HepG2 (cell line): ENCODE measurements around the gene CBLC. TPM values are rescaled to one million over a fixed set of nuclear protein-coding genes. Genes with fewer than 3 reads are reported as not detected.

Source experiments
- AKAP8 ChIP-seq: sonication (generic); formaldehyde crosslinking; IDR thresholded peaks from 2 replicates; pipeline ENCODE4 v1.5.1; 2020; ENCODE audit warnings: mild to moderate bottlenecking, missing genetic modification reagents
- CBFB ChIP-seq: sonication (generic); formaldehyde crosslinking; IDR thresholded peaks from 2 replicates; pipeline ENCODE4 v1.4.0; 2020; ENCODE audit warnings: missing genetic modification reagents
- CHCHD3 ChIP-seq: sonication (generic); formaldehyde crosslinking; IDR thresholded peaks from 2 replicates; pipeline ENCODE4 v1.8.0; 2022; ENCODE audit warnings: mild to moderate bottlenecking, missing genetic modification reagents, moderate library complexity
- DR1 ChIP-seq: sonication (generic); formaldehyde crosslinking; IDR thresholded peaks from 2 replicates; pipeline ENCODE4 v1.8.0; 2021; ENCODE audit warnings: mild to moderate bottlenecking, missing genetic modification reagents, inconsistent platforms
- GABPA ChIP-seq, 2 experiments: IDR thresholded peaks; 2 replicates each; pipeline ENCODE4 v1.6.1; 2011 to 2016; ENCODE audit warnings: low read depth in 2 of 2, low read length in 1 of 2, missing biosample characterization in 1 of 2, missing genetic modification characterization in 1 of 2
- HNF4G ChIP-seq, 2 experiments: sonication (generic) in 1 of 2; formaldehyde crosslinking in 1 of 2; IDR thresholded peaks; 2 replicates each; pipeline versions ENCODE4 v1.4.0 to v1.6.1; 2011 to 2020; ENCODE audit warnings: borderline replicate concordance in 2 of 2, low read depth in 2 of 2, mild to moderate bottlenecking in 2 of 2, low read length in 1 of 2, missing genetic modification reagents in 1 of 2, moderate library complexity in 1 of 2
- JUND ChIP-seq: sonication (generic); formaldehyde crosslinking; IDR thresholded peaks from 2 replicates; pipeline ENCODE4 v1.8.0; 2022; ENCODE audit warnings: mild to moderate bottlenecking, missing genetic modification reagents
- KDM6A ChIP-seq: IDR thresholded peaks from 2 replicates; pipeline ENCODE4 v1.6.1; 2016; ENCODE audit warnings: low read depth
- MAFF ChIP-seq: IDR thresholded peaks from 2 replicates; pipeline ENCODE4 v1.6.1; 2011; ENCODE audit warnings: low read depth, low read length, improper control_type of control experiment
- PAX8 ChIP-seq: sonication (generic); formaldehyde crosslinking; IDR thresholded peaks from 2 replicates; pipeline ENCODE4 v1.8.0; 2022; ENCODE audit warnings: mild to moderate bottlenecking, missing genetic modification reagents, borderline replicate concordance
- POGZ ChIP-seq: sonication (generic); formaldehyde crosslinking; IDR thresholded peaks from 2 replicates; pipeline ENCODE4 v1.4.0; 2020; ENCODE audit warnings: mild to moderate bottlenecking, missing genetic modification reagents
- RBM39 ChIP-seq: fragments of 200-400 bp; formaldehyde crosslinking; IDR thresholded peaks from one replicate; pipeline ENCODE4 v1.6.1; 2018; ENCODE audit warnings: antibody characterized with exemption, mild to moderate bottlenecking, low read depth, low read length; ENCODE audit not compliant: poor library complexity, severe bottlenecking
- SKI ChIP-seq: fragments of 450-650 bp; IDR thresholded peaks from one replicate; pipeline ENCODE4 v1.6.1; 2018; ENCODE audit warnings: mild to moderate bottlenecking; ENCODE audit not compliant: partially characterized antibody
- SOX13 ChIP-seq, 3 experiments: fragments of 450-650 bp in 1 of 3; sonication (generic) in 1 of 3; formaldehyde crosslinking in 1 of 3; IDR thresholded peaks in 2 of 3; conservative IDR thresholded peaks in 1 of 3; 2 replicates each; pipeline versions ENCODE4 v1.5.0 to v1.6.1; 2016 to 2020; ENCODE audit warnings: antibody characterized with exemption in 1 of 3, mild to moderate bottlenecking in 1 of 3, missing compliant biosample characterization in 1 of 3, missing genetic modification reagents in 1 of 3, moderate library complexity in 1 of 3
- SRSF1 ChIP-seq: fragments of 200-400 bp; formaldehyde crosslinking; optimal IDR thresholded peaks from 2 replicates; pipeline ENCODE3; 2017; ENCODE audit warnings: mild to moderate bottlenecking, low read depth, low read length, moderate library complexity
- ZC3H13 ChIP-seq: sonication (generic); formaldehyde crosslinking; IDR thresholded peaks from 2 replicates; pipeline ENCODE4 v1.8.1; 2023; ENCODE audit warnings: mild to moderate bottlenecking, missing genetic modification reagents, moderate library complexity
- ZFX ChIP-seq: sonication (generic); formaldehyde crosslinking; IDR thresholded peaks from 2 replicates; pipeline ENCODE4 v1.4.0; 2020; ENCODE audit warnings: mild to moderate bottlenecking, low read depth, missing genetic modification reagents, moderate library complexity
- ZKSCAN1 ChIP-seq: fragments of 150-350 bp; IDR thresholded peaks from 2 replicates; pipeline ENCODE4 v1.6.1; 2014; ENCODE audit warnings: low read length
- ZNF138 ChIP-seq: sonication (generic); formaldehyde crosslinking; IDR thresholded peaks from 2 replicates; pipeline ENCODE4 v1.5.0; 2020; ENCODE audit warnings: mild to moderate bottlenecking, low read depth, missing genetic modification reagents
- ZNF530 ChIP-seq: sonication (generic); formaldehyde crosslinking; IDR thresholded peaks from 2 replicates; pipeline ENCODE4 v1.5.0; 2020; ENCODE audit warnings: low read depth, mild to moderate bottlenecking, missing genetic modification reagents
- ZNF598 ChIP-seq: sonication (generic); formaldehyde crosslinking; IDR thresholded peaks from 2 replicates; pipeline ENCODE4 v1.5.1; 2020; ENCODE audit warnings: mild to moderate bottlenecking, missing genetic modification reagents, borderline replicate concordance
- ZNF724P ChIP-seq: sonication (generic); formaldehyde crosslinking; IDR thresholded peaks from 2 replicates; pipeline ENCODE4 v1.8.0; 2022; ENCODE audit warnings: missing genetic modification reagents, borderline replicate concordance
- ZNF792 ChIP-seq: IDR thresholded peaks from 2 replicates; pipeline ENCODE4 v1.6.1; 2016
- polyA plus RNA-seq, 8 experiments: library from polyadenylated mRNA; depleted of rRNA in 3 of 8; stranded (reverse) in 7 of 8; unstranded in 1 of 8; fragments of >200 nt; fragmentation: Illumina TruSeq in 4 of 8; extraction: Trizol in 4 of 8; gene quantifications; 2 replicates each; pipeline versions ENCODE4 v1.2.1 to v1.2.3, GENCODE V29; 2011 to 2016; ENCODE audit warnings: low read depth in 4 of 8, missing spikeins in 1 of 8, mixed read lengths in 1 of 8; ENCODE audit not compliant: insufficient read depth in 1 of 8
- total RNA-seq, 5 experiments: library from RNA; depleted of rRNA; stranded (reverse); fragments of >200 nt; fragmentation: Illumina TruSeq; extraction: Trizol; gene quantifications; 2 replicates each; pipeline ENCODE4 v1.2.3, GENCODE V29; 2016; ENCODE audit warnings: low read depth in 1 of 5
- TF ChIP-seq, protein P1 (sequence below): sonication (generic); formaldehyde crosslinking; IDR thresholded peaks from 2 replicates; pipeline ENCODE4 v1.8.1; 2023; ENCODE audit warnings: mild to moderate bottlenecking, missing genetic modification reagents
- TF ChIP-seq, protein P2 (sequence below): sonication (generic); IDR thresholded peaks from 2 replicates; pipeline ENCODE4 v1.6.1; 2016; ENCODE audit warnings: low read depth, borderline replicate concordance
- TF ChIP-seq, protein P3 (sequence below): sonication (generic); formaldehyde crosslinking; IDR thresholded peaks from 2 replicates; pipeline ENCODE4 v1.4.0; 2020; ENCODE audit warnings: missing genetic modification reagents

Gene CBLC
- total and polyA plus RNA-seq, 2 of the 13 experiments (the other 11 are each of a cell fraction or from before 2014, with no cell fraction given) = 1.8 to 2.6 TPM

DNA sequence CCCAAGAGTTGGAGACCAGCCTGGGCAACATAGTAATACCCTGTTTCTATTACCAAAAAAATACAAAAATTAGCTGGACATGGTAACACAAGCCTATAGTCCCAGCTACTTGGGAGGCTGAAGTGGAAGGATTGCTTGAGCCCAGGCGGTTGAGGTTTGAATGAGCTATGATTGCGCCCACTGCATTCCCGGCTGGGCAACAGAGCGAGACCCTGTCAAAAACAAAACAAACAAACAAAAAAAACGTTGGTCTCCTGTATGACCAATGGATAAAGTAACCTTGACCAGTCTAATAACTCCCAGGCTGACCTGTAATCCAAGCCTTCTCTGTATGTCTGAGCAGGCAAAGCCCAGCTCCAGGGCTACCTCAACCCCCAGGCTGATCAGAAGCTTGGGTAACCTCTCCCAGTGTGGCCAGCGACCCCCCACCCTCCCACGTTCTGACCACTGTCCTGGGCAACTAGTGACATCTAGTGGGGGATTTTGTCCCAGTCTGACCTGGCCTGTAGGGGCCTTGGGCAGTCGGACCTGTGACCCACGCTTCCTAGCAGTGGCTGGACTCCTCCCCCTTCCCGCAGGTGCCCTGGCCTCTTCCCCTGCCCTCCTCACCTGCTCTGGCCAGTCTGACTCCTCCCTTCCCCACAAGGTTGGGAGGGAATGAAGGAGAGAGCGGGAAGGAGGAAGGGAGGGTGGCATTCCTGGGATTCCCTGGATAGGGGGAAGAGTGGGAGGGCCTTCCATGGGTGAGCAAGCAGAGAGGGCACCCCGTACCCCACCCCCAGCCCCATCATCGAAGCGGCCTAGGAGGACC is 30.2 kb downstream of the CBLC start (continued):
- TF ChIP-seq, protein P1, sequence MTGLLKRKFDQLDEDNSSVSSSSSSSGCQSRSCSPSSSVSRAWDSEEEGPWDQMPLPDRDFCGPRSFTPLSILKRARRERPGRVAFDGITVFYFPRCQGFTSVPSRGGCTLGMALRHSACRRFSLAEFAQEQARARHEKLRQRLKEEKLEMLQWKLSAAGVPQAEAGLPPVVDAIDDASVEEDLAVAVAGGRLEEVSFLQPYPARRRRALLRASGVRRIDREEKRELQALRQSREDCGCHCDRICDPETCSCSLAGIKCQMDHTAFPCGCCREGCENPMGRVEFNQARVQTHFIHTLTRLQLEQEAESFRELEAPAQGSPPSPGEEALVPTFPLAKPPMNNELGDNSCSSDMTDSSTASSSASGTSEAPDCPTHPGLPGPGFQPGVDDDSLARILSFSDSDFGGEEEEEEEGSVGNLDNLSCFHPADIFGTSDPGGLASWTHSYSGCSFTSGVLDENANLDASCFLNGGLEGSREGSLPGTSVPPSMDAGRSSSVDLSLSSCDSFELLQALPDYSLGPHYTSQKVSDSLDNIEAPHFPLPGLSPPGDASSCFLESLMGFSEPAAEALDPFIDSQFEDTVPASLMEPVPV (CRISPR knock-in tag) = peak; percentile 84
- no peak for TF ChIP-seq DR1 (CRISPR knock-in tag)
- no peak for TF ChIP-seq ZNF138 (CRISPR knock-in tag)
- no peak for TF ChIP-seq ZNF598 (CRISPR knock-in tag)
- TF ChIP-seq KDM6A (CRISPR knock-in tag) = no peak
- TF ChIP-seq, protein P2, sequence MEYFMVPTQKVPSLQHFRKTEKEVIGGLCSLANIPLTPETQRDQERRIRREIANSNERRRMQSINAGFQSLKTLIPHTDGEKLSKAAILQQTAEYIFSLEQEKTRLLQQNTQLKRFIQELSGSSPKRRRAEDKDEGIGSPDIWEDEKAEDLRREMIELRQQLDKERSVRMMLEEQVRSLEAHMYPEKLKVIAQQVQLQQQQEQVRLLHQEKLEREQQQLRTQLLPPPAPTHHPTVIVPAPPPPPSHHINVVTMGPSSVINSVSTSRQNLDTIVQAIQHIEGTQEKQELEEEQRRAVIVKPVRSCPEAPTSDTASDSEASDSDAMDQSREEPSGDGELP = no peak
- TF ChIP-seq CHCHD3 (CRISPR knock-in tag) = no peak
- no peak for TF ChIP-seq SRSF1
- no peak for TF ChIP-seq JUND (CRISPR knock-in tag)
- TF ChIP-seq CBFB (CRISPR knock-in tag) = peak; percentile 53
- peak; percentile 57 for TF ChIP-seq ZFX (CRISPR knock-in tag)
- TF ChIP-seq SKI = no peak
- TF ChIP-seq, protein P3, sequence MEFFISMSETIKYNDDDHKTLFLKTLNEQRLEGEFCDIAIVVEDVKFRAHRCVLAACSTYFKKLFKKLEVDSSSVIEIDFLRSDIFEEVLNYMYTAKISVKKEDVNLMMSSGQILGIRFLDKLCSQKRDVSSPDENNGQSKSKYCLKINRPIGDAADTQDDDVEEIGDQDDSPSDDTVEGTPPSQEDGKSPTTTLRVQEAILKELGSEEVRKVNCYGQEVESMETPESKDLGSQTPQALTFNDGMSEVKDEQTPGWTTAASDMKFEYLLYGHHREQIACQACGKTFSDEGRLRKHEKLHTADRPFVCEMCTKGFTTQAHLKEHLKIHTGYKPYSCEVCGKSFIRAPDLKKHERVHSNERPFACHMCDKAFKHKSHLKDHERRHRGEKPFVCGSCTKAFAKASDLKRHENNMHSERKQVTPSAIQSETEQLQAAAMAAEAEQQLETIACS (CRISPR knock-in tag) = no peak
- TF ChIP-seq GABPA (IDR thresholded peaks at IDR 0.05; ENCODE audit: low read depth, low read length) = no peak
- 0 out of 2 replicates have a peak, but pooled peaks have one; percentile 1 for TF ChIP-seq GABPA (CRISPR knock-in tag; IDR thresholded peaks at IDR 0.05; ENCODE audit: low read depth)
- TF ChIP-seq ZNF724P (CRISPR knock-in tag) = peak; percentile 78; the same call in 1 of the 2 replicates
- TF ChIP-seq POGZ (CRISPR knock-in tag) = no peak; the same call in 1 of the 2 replicates
- no peak for TF ChIP-seq HNF4G (IDR thresholded peaks at IDR 0.05; ENCODE audit: borderline replicate concordance, low read depth, low read length)
- peak; percentile 46; the same call in 1 of the 2 replicates for TF ChIP-seq HNF4G (CRISPR knock-in tag; IDR thresholded peaks at IDR 0.05; ENCODE audit: borderline replicate concordance, low read depth)
- no peak for TF ChIP-seq SOX13 (IDR thresholded peaks at IDR 0.05)
- no peak for TF ChIP-seq SOX13 (CRISPR knock-in tag; conservative IDR thresholded peaks at IDR 0.05 in 1 of 2, IDR thresholded peaks at IDR 0.05 in 1 of 2)
- no peak for TF ChIP-seq RBM39
- TF ChIP-seq ZNF792 (CRISPR knock-in tag) = no peak
- no peak for TF ChIP-seq ZC3H13 (CRISPR knock-in tag)
- no peak for TF ChIP-seq PAX8
- no peak for TF ChIP-seq ZNF530 (CRISPR knock-in tag)
- no peak for TF ChIP-seq MAFF
- TF ChIP-seq AKAP8 (CRISPR knock-in tag) = no peak
- TF ChIP-seq ZKSCAN1 = no peak
